Airway epithelial cell (primary cell): ENCODE results near the gene LSMEM2. TPM values are rescaled to one million over a fixed set of nuclear protein-coding genes. Genes with fewer than 3 reads are reported as not detected.

Experiments used
- total RNA-seq: library from RNA; depleted of rRNA; stranded (reverse); fragments of >200 nt; gene quantifications from 2 replicates; pipeline ENCODE4 v1.2.3, GENCODE V29; 2015

Gene LSMEM2
- not detected in 2 replicates for total RNA-seq

DNA sequence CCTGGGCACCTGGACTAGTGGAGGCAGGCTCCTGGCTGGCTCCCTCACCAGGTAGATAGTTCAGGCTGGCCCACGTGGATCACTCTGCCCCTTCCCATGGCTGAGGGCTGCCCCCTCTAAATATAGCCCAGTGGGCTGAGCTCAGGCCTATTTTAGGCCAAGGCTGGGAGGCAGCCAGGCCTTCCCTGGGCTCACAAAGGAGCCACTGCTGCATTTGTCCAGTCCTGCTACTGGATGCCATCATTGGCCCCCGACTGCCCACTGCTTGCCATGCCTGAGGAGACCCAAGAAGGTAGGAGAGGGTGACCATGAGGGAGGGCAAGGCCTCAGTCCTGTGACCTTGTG is at the start of gene LSMEM2:
Gene LSMEM2 (plus strand): TSS at position 208 of the 345 bp plus-strand sequence. CDS start 27 bp downstream, at position 235.

DNA sequence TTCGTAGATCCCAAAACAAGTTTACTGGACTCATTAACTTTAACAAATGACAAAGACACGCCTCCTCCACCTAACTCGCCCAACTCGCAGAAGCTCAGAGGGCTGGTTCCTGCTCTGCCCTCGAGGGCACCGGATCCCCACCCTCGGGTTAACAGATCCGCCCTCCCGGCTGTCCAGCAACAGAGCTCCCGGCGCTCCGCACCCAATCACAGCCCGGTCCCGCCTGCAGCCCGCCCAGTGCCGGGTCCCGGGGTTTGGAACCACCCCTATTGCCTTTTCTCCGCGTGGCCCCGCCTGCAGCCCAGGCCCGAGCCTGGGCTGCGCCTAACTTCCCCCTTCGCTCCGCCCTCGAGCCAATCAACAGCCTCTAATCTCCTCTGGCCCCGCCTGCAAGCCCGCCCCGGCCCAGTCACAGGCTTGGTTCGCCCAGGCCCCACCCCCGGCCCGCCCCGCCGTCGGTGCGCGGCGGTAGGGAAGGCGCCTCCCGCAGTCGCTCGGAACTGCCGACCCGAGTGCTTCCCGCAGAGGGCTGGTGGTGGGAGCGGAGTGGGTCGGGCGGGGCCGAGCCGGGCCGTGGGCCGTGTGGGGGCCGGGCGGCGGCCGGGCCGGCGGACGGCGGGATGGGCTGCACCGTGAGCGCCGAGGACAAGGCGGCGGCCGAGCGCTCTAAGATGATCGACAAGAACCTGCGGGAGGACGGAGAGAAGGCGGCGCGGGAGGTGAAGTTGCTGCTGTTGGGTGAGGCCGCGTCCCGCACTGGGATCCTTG is 43.0 kb upstream of the LSMEM2 start, which contains the start of gene GNAI2:
Gene GNAI2 (plus strand): TSS at position 489 of the 768 bp plus-strand sequence. CDS start 132 bp downstream, at position 621.

DNA sequence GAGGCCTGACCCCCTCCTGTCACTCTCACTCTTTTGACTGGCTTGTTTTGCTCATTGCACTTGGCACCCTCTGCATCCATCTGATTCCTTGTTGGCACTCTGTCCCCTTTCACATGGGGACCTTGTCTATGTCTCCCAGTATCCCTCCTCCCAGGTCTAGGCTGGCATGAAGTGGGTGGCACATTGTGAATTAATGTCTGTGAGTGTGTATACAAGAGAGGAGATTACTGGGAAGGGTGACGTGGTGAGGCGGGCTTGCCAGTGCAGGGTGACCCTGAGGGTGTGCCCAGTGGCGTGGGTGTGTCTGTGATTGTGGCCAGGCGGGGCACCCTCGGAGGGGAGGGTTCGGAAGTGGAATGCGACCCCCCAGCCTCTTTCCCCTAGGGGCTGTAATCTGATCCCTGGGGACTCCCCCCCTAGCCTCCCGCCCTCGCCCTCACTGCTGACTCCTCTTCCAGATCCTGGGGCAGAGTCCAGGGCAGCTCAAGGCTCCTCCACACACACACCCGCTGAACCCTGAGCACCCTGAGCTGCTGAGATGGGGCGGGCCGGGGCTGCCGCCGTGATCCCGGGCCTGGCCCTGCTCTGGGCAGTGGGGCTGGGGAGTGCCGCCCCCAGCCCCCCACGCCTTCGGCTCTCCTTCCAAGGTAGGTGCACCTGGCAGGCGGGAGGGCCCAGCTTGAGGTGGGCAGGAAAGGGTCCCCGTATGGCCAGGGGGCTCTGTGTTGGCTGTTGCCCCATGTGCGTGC is 10.0 kb upstream of the LSMEM2 start, which contains the start of gene SEMA3B:
Gene SEMA3B (plus strand): TSS at position 445 of the 749 bp plus-strand sequence. CDS start 94 bp downstream, at position 539.

DNA sequence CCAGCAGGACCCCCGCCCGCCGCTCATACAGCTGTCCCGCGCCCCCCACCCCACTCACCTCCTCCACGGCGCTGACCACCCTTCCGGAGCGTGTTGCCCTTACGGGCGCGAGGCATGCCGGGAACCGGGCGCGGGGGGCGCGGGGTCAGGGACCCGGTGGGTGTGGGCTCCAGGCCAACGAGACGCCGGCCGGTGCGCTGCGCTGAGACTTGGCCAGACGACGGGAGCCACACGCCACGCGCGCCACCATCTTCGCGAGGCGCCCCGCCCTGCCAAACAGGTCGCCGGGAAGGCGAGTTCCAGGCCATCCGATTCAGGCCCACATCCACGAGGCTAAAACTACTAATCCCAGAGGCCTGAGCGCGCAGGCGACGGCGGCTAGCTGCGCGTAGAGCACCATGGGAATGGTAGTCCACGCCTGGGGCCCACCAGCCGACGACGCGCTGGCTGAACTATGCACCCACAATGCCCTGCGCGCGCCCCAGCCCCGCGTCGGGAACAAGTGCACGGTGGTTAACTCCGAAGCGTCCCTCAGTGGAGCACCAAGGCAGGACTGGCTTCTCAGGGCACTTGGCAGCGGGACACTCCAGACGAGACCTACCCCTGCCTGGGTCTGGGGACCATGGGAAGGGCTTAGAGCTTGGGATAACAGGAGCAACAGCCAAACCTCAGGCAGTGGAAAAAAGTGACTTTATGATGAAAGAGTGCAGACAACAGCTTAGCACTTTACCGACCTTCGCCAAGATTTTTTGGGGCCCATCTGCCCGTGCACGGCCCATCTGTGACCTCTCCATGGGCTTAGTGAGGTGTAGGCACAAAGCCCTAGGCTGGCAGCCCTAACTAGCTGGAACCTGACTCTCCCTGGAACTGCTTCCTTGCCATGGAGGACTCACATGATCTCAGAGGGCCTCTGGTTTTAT is 13.5 kb downstream of the LSMEM2 start, which contains the start of gene IFRD2:
Gene IFRD2 (minus strand): TSS at position 271 of the 920 bp plus-strand sequence. CDS start 155 bp downstream, at position 116.

DNA sequence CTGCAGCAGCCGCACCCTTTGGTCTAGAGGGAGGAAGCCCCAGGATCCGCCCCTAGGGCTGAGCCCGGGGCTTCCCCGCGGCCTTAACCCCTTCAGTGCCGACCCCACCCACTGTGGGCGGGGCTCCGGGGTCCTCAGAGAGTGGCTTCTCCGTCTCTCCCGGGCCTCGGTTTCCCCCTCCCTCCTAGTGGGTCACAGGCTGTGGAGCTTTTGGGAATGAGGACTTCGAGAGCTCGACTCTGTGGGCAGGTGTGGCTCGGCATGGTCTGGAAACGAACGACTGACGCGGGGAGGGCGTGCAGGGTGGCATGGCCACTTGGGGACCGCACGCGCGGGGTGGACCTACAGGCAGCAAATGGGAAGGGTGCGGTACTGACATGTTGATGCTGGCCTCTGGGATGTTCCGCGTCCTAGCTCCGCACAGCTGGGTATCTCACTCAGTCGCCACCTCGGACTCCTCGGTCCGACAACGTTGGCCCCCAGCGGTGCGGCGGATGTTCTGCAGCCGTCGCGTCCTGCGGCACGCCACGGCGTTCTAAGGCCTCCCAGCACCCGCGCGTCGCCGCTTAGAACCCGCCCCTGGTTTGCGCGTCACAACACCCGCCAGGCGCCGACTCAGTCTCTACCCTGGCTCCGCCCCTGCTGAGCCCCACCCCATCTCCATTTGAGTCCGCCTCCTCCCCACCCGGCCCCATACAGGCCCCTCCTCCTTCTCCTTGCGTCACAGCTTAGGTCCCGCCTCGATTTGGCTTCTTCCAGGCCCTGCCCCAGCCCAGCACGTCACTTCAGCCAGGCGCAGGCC is 20.1 kb downstream of the LSMEM2 start, which contains the start of the genes HYAL3 and NAA80:
Gene HYAL3 (minus strand): TSS at position 570 of the 802 bp plus-strand sequence. CDS start 3,803 bp downstream, outside the sequence.
Gene NAA80 (minus strand): TSS at position 570 of the 802 bp plus-strand sequence. CDS start 1,942 bp downstream, outside the sequence.

DNA sequence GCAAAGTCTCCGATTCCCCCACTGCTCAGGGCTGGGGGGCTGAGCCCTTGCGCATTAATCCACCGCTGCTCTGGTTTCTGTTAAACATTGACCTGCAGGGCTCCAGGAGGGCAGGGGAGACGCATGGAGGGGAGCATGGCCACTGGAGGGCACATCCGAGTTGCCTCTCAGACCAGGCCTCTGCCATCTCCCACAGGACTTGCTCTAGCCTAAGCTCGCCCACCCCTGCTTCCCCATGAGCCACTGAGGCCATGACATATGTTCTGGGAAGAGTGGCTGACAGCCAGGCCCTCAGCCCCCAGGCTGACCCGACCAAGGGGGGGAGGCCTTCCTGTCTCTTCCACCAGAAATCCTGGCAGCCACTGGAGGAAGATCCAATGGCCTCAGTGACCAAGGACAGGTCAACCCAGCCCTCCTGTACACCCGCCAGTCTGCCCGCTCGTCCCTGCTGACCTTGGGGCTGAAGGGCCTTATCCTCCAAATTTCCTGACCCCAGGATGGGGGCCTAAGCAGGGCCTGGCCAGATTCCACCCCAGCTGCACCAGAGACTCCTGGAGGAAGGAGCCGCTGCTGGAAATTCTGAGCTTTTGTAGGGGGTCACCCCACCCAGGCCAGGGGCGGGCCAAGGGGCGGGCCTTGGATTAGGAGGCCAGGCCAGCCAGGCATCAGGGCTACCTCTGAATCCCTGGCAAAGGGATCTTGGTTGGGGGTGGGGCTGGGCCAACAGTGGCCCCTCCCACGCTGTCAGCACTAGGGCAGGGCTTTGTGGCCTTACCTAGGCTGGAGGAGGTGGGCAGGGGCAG is 24.3 kb downstream of the LSMEM2 start, which contains the start of gene HYAL1:
Gene HYAL1 (minus strand): TSS at position 562 of the 803 bp plus-strand sequence. CDS start 618 bp downstream, outside the sequence.

DNA sequence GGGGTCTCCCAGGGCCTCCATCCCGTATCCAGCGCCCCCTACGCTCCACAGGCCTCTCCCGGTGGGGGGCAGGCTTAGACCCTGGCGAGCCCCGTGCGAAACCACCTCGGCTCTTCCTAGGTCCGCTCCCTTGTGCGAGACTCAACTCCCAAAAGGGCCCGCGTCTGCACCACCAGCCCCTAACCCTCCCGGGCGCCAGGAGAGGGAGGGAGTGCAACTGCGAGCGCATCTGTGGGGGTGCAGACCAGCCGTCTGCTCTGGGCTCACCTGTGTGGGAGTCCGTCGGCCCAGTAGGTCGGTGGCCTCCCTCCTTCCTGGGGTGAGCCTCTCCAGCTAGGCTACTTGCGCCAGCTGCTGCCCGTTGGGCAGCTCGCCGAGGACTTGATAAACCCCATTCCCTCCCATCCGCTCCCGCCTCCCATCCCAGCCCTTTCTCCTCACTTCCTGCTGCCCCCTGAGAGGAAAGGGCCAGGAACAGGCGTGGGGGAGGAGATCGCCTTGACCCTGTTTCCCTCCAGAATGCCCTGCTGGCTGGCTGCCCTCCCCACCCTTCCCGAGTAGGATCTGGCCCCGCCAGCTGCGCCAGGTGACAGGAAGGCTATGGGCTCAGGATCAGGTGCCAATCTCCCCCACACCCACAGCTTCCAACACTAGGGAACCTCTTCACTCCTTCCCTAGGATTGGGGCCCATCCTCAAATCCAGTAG is 43.7 kb downstream of the LSMEM2 start, which contains the start of gene HYAL2:
Gene HYAL2 (minus strand): TSS at position 360 of the 706 bp plus-strand sequence. CDS start 2,256 bp downstream, outside the sequence.

DNA sequence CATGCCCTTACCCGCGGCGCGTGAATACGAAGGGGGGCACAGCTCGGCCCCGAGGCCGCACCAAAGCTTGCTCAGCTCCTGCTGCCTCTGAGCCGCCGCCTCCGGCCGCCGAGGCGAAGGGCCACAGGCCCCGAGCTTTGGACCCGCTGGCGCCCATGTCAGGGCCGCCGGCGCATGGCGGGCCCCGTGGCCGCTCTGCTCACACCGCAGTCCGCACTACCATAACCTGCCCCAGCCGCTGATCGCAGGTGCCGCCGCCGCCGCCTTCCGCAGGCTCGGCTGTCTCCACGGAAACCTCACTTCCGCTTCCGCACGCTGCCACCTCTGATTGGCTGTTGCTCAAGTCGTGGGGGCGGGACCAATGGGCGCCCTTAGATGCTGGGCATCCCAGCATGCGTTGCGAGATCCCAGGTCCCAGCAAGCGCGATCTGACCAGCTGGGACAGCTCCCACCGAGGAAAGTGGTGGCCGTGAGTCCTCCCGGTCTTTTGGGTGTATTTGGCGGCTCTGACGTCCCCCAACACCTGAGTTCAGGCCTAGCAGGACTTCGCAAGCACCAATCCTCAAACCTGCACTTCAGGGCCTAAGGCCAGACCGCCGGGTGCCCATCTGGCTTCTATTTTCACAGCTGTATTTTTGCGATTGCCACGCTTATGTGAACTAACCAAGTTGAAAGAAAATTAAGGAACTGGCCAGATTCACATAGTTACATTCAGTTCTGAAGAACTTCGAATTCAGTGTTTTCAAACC is 49.2 kb downstream of the LSMEM2 start, which contains the start of gene TUSC2:
Gene TUSC2 (minus strand): TSS at position 281 of the 749 bp plus-strand sequence. CDS start 124 bp downstream, at position 157.

Other genes with a start within 250 kb of the LSMEM2 start
- gene RBM5, start 190.2 kb upstream of the LSMEM2 start, total RNA-seq = 30.3 and 59.5 TPM in 2 replicates
- 183 and 242 TPM in 2 replicates for gene SEMA3F, start 123.8 kb upstream of the LSMEM2 start, total RNA-seq
- 0.35 TPM in 1 of 2 replicates, not detected in the other for gene GNAT1, start 87.5 kb upstream of the LSMEM2 start, total RNA-seq
- gene SLC38A3, start 73.8 kb upstream of the LSMEM2 start, total RNA-seq = 0.23 TPM in 1 of 2 replicates, not detected in the other
- gene GNAI2, start 42.9 kb upstream of the LSMEM2 start, total RNA-seq = 186 and 226 TPM in 2 replicates
- gene SEMA3B, start 9.9 kb upstream of the LSMEM2 start, total RNA-seq = 3.9 and 5.4 TPM in 2 replicates
- gene IFRD2, start 13.3 kb downstream of the LSMEM2 start, total RNA-seq = 135 and 138 TPM in 2 replicates
- 13.4 and 19.0 TPM in 2 replicates for gene HYAL3, start 20.3 kb downstream of the LSMEM2 start, total RNA-seq
- gene NAA80, start 20.3 kb downstream of the LSMEM2 start, total RNA-seq = 28.8 and 38.5 TPM in 2 replicates
- 29.3 and 29.6 TPM in 2 replicates for gene HYAL1, start 24.5 kb downstream of the LSMEM2 start, total RNA-seq
- 81.7 and 102 TPM in 2 replicates for gene HYAL2, start 43.7 kb downstream of the LSMEM2 start, total RNA-seq
- 32.7 and 56.4 TPM in 2 replicates for gene TUSC2, start 49.1 kb downstream of the LSMEM2 start, total RNA-seq
- gene RASSF1, start 61.7 kb downstream of the LSMEM2 start, total RNA-seq = 20.2 and 21.0 TPM in 2 replicates
- gene ZMYND10, start 66.6 kb downstream of the LSMEM2 start, total RNA-seq = 1.1 and 1.4 TPM in 2 replicates
- gene NPRL2, start 71.7 kb downstream of the LSMEM2 start, total RNA-seq = 14.7 and 17.4 TPM in 2 replicates
- gene CYB561D2, start 71.8 kb downstream of the LSMEM2 start, total RNA-seq = 24.9 and 28.8 TPM in 2 replicates
- gene TMEM115, start 80.4 kb downstream of the LSMEM2 start, total RNA-seq = 54.4 and 56.9 TPM in 2 replicates
- gene CACNA2D2, start 224.5 kb downstream of the LSMEM2 start, total RNA-seq = 0.07 TPM in 1 of 2 replicates, not detected in the other